Measurements from ENCODE around the gene MEGF6.

DNA sequence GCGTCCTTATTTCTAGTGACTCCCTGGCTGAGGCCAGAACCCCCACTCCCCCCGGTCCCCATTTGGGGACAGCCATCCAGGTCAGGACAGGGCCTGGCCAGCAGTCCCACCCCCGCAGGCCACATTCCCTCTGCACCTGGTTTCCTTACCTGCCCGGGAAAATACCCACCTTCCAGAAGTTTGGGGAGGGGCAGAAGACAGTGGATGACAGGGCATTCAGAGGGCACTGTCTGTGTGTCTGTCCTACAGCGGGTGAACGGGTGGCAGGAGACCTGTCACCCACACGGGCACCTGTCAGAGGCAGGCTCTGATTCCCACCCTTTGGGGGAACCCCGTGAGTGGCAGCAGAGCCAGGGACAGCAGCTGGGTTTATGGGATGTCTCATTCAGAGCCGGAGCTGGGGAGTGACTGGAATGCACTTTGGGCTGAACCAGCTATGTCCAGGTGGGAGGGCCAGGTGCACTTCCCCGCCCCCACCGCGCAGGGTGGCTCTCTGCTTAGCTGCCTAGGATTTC, 154.8 kb downstream of the MEGF6 start:
- TF ChIP-seq, protein P1, sequence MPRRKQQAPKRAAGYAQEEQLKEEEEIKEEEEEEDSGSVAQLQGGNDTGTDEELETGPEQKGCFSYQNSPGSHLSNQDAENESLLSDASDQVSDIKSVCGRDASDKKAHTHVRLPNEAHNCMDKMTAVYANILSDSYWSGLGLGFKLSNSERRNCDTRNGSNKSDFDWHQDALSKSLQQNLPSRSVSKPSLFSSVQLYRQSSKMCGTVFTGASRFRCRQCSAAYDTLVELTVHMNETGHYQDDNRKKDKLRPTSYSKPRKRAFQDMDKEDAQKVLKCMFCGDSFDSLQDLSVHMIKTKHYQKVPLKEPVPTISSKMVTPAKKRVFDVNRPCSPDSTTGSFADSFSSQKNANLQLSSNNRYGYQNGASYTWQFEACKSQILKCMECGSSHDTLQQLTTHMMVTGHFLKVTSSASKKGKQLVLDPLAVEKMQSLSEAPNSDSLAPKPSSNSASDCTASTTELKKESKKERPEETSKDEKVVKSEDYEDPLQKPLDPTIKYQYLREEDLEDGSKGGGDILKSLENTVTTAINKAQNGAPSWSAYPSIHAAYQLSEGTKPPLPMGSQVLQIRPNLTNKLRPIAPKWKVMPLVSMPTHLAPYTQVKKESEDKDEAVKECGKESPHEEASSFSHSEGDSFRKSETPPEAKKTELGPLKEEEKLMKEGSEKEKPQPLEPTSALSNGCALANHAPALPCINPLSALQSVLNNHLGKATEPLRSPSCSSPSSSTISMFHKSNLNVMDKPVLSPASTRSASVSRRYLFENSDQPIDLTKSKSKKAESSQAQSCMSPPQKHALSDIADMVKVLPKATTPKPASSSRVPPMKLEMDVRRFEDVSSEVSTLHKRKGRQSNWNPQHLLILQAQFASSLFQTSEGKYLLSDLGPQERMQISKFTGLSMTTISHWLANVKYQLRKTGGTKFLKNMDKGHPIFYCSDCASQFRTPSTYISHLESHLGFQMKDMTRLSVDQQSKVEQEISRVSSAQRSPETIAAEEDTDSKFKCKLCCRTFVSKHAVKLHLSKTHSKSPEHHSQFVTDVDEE (CRISPR knock-in tag; IDR thresholded peaks at IDR 0.05) = no peak
- TF ChIP-seq, protein P2, sequence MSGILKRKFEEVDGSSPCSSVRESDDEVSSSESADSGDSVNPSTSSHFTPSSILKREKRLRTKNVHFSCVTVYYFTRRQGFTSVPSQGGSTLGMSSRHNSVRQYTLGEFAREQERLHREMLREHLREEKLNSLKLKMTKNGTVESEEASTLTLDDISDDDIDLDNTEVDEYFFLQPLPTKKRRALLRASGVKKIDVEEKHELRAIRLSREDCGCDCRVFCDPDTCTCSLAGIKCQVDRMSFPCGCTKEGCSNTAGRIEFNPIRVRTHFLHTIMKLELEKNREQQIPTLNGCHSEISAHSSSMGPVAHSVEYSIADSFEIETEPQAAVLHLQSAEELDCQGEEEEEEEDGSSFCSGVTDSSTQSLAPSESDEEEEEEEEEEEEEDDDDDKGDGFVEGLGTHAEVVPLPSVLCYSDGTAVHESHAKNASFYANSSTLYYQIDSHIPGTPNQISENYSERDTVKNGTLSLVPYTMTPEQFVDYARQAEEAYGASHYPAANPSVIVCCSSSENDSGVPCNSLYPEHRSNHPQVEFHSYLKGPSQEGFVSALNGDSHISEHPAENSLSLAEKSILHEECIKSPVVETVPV (CRISPR knock-in tag; IDR thresholded peaks at IDR 0.05) = no peak
- TF ChIP-seq ISL1 (CRISPR knock-in tag; IDR thresholded peaks at IDR 0.05) (no peak), ZNF565 (CRISPR knock-in tag; conservative IDR thresholded peaks at IDR 0.05; ENCODE audit: low read depth) (no peak), ZFP3 (CRISPR knock-in tag; IDR thresholded peaks at IDR 0.05) (no peak), TOX (CRISPR knock-in tag; IDR thresholded peaks at IDR 0.05; ENCODE audit: borderline replicate concordance) (no peak), PPARA (CRISPR knock-in tag; IDR thresholded peaks at IDR 0.05; ENCODE audit: borderline replicate concordance) (no peak), SNAI2 (CRISPR knock-in tag; IDR thresholded peaks at IDR 0.05) (no peak), OSR1 (CRISPR knock-in tag; IDR thresholded peaks at IDR 0.05) (no peak), ZFP30 (CRISPR knock-in tag; IDR thresholded peaks at IDR 0.05) (no peak)
- TF ChIP-seq, protein P3, sequence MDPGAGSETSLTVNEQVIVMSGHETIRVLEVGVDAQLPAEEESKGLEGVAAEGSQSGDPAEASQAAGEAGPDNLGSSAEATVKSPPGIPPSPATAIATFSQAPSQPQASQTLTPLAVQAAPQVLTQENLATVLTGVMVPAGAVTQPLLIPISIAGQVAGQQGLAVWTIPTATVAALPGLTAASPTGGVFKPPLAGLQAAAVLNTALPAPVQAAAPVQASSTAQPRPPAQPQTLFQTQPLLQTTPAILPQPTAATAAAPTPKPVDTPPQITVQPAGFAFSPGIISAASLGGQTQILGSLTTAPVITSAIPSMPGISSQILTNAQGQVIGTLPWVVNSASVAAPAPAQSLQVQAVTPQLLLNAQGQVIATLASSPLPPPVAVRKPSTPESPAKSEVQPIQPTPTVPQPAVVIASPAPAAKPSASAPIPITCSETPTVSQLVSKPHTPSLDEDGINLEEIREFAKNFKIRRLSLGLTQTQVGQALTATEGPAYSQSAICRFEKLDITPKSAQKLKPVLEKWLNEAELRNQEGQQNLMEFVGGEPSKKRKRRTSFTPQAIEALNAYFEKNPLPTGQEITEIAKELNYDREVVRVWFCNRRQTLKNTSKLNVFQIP (CRISPR knock-in tag; IDR thresholded peaks at IDR 0.05; ENCODE audit: borderline replicate concordance, low read depth) = no peak
- TF ChIP-seq, protein P4, sequence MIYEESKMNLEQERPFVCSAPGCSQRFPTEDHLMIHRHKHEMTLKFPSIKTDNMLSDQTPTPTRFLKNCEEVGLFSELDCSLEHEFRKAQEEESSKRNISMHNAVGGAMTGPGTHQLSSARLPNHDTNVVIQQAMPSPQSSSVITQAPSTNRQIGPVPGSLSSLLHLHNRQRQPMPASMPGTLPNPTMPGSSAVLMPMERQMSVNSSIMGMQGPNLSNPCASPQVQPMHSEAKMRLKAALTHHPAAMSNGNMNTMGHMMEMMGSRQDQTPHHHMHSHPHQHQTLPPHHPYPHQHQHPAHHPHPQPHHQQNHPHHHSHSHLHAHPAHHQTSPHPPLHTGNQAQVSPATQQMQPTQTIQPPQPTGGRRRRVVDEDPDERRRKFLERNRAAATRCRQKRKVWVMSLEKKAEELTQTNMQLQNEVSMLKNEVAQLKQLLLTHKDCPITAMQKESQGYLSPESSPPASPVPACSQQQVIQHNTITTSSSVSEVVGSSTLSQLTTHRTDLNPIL (CRISPR knock-in tag; IDR thresholded peaks at IDR 0.05; ENCODE audit: low read depth) = no peak
- TF ChIP-seq, protein P5, sequence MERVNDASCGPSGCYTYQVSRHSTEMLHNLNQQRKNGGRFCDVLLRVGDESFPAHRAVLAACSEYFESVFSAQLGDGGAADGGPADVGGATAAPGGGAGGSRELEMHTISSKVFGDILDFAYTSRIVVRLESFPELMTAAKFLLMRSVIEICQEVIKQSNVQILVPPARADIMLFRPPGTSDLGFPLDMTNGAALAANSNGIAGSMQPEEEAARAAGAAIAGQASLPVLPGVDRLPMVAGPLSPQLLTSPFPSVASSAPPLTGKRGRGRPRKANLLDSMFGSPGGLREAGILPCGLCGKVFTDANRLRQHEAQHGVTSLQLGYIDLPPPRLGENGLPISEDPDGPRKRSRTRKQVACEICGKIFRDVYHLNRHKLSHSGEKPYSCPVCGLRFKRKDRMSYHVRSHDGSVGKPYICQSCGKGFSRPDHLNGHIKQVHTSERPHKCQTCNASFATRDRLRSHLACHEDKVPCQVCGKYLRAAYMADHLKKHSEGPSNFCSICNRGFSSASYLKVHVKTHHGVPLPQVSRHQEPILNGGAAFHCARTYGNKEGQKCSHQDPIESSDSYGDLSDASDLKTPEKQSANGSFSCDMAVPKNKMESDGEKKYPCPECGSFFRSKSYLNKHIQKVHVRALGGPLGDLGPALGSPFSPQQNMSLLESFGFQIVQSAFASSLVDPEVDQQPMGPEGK (CRISPR knock-in tag; IDR thresholded peaks at IDR 0.05; ENCODE audit: borderline replicate concordance) = no peak

All from SK-N-SH treated with all-trans-retinoic acid at 6 μM for 48 hours (cell line).